H1 (cell line): ENCODE results near the gene PJVK. TPM values are rescaled to one million over a fixed set of nuclear protein-coding genes. Genes with fewer than 3 reads are reported as not detected.

Source experiments
- CTCF ChIA-PET: fragments of 300-600 bp; sonication (Branson Sonifier 250); formaldehyde crosslinking; loops from one replicate; lab custom pipeline; 2021; ENCODE audit not compliant: partially characterized antibody; lab: Charles Lee
- POLR2A ChIA-PET: fragments of 300-600 bp; sonication (Branson Sonifier 250); formaldehyde crosslinking; loops from one replicate; lab custom pipeline; 2021; ENCODE audit warnings: inconsistent platforms; ENCODE audit not compliant: partially characterized antibody; lab: Charles Lee
- DNase-seq, 2 experiments: peaks; one replicate each; pipeline versions ENCODE4 v3.0.0 to v3.0.0-alpha.2; 2010 to 2022; ENCODE audit warnings: low spot score in 2 of 2, low read depth in 1 of 2, mixed read lengths in 1 of 2
- FAIRE-seq: peaks from 2 replicates; lab custom pipeline; 2011; peaks lifted over from hg19 to GRCh38; lab: Jason Lieb, UNC
- H2AFZ ChIP-seq: 2 replicates; pipeline ENCODE4 v1.8.1; 2012; ENCODE audit warnings: low read length, inconsistent platforms
- H2AK5ac ChIP-seq: 2 replicates; pipeline ENCODE4 v1.6.1; 2013; ENCODE audit warnings: low read depth, low read length
- H2BK120ac ChIP-seq: replicated peaks from 2 replicates; pipeline ENCODE3; 2013; ENCODE audit warnings: low read depth, low read length, inconsistent platforms
- H2BK12ac ChIP-seq: 2 replicates; pipeline ENCODE4 v1.6.1; 2013; ENCODE audit warnings: low read depth, low read length
- H2BK15ac ChIP-seq: 2 replicates; pipeline ENCODE4 v1.6.1; 2013; ENCODE audit warnings: low read length
- H2BK20ac ChIP-seq: 2 replicates; pipeline ENCODE4 v1.6.1; 2013; ENCODE audit warnings: low read length
- H2BK5ac ChIP-seq: 2 replicates; pipeline ENCODE4 v1.6.1; 2013; ENCODE audit warnings: low read depth, low read length
- H3K14ac ChIP-seq: 2 replicates; pipeline ENCODE4 v1.6.1; 2013; ENCODE audit warnings: inconsistent platforms; ENCODE audit not compliant: insufficient read length
- H3K18ac ChIP-seq: 2 replicates; pipeline ENCODE4 v1.6.1; 2013; ENCODE audit warnings: low read length; ENCODE audit errors: extremely low read depth
- H3K23ac ChIP-seq: 2 replicates; pipeline ENCODE4 v1.6.1; 2013; ENCODE audit warnings: inconsistent platforms; ENCODE audit not compliant: insufficient read length
- H3K23me2 ChIP-seq: 2 replicates; pipeline ENCODE4 v1.6.1; 2013; ENCODE audit warnings: low read depth, low read length
- H3K27ac ChIP-seq: 2 replicates; pipeline ENCODE4 v1.6.1; 2011; ENCODE audit warnings: low read depth, low read length, inconsistent platforms
- H3K27me3 ChIP-seq, 4 experiments: replicated peaks in 1 of 4; 1 replicate in 1 of 4; 2 replicates in 3 of 4; pipeline versions ENCODE4 v1.6.1 to v1.8.1; 2011 to 2013; ENCODE audit warnings: low read length in 3 of 4, mild to moderate bottlenecking in 3 of 4, inconsistent platforms in 2 of 4, mixed read lengths in 2 of 4, moderate library complexity in 1 of 4; ENCODE audit not compliant: control insufficient read depth in 3 of 4, insufficient read depth in 3 of 4; ENCODE audit errors: extremely low read depth in 1 of 4
- H3K36me3 ChIP-seq, 4 experiments: 2 replicates each; pipeline versions ENCODE4 v1.6.1 to v1.8.1; 2011 to 2013; ENCODE audit warnings: mild to moderate bottlenecking in 4 of 4, low read length in 3 of 4, moderate library complexity in 2 of 4, control low read depth in 1 of 4, inconsistent platforms in 1 of 4; ENCODE audit not compliant: insufficient read depth in 4 of 4, control insufficient read depth in 2 of 4
- H3K4ac ChIP-seq: replicated peaks from 2 replicates; pipeline ENCODE3; 2013; ENCODE audit warnings: low read length, low read depth, mixed read lengths, inconsistent platforms; ENCODE audit not compliant: insufficient read length
- H3K4me1 ChIP-seq, 4 experiments: replicated peaks in 1 of 4; 1 replicate in 1 of 4; 2 replicates in 3 of 4; pipeline versions ENCODE4 v1.6.1 to v1.8.1; 2011 to 2013; ENCODE audit warnings: low read length in 3 of 4, inconsistent platforms in 2 of 4, mixed read lengths in 1 of 4; ENCODE audit not compliant: insufficient read depth in 4 of 4, control insufficient read depth in 3 of 4
- H3K4me2 ChIP-seq, 2 experiments: 2 replicates each; pipeline versions ENCODE4 v1.6.1 to v1.8.1; 2011 to 2013; ENCODE audit warnings: low read depth in 2 of 2, low read length in 2 of 2, control low read depth in 1 of 2, inconsistent platforms in 1 of 2, mild to moderate bottlenecking in 1 of 2; ENCODE audit not compliant: insufficient read depth in 1 of 2
- H3K4me3 ChIP-seq, 4 experiments: fragments of 200-600, 300-600 bp in 1 of 4; sonication (generic), shearing (Covaris generic), sonication (Bioruptor Twin) in 1 of 4; 2 replicates each; pipeline versions ENCODE4 v1.5.1 to v1.8.1; 2011 to 2016; ENCODE audit warnings: low read length in 4 of 4, low read depth in 3 of 4, control low read depth in 2 of 4, inconsistent platforms in 2 of 4, mild to moderate bottlenecking in 2 of 4, mixed read lengths in 1 of 4, moderate library complexity in 1 of 4; ENCODE audit not compliant: insufficient read depth in 2 of 4; ENCODE audit errors: extremely low read depth in 1 of 4
- H3K56ac ChIP-seq: replicated peaks from 2 replicates; pipeline ENCODE3; 2013; ENCODE audit warnings: low read depth, mild to moderate bottlenecking, mixed read lengths, low read length, inconsistent platforms; ENCODE audit not compliant: insufficient read length
- H3K79me1 ChIP-seq: 2 replicates; pipeline ENCODE4 v1.6.1; 2013; ENCODE audit warnings: low read depth, low read length, control low read depth
- H3K79me2 ChIP-seq, 2 experiments: 2 replicates each; pipeline versions ENCODE4 v1.6.1 to v1.8.1; 2012 to 2013; ENCODE audit warnings: low read length in 2 of 2, mild to moderate bottlenecking in 2 of 2, inconsistent platforms in 1 of 2; ENCODE audit not compliant: insufficient read depth in 2 of 2, control insufficient read depth in 1 of 2
- H3K9ac ChIP-seq, 4 experiments: replicated peaks in 1 of 4; 1 replicate in 1 of 4; 2 replicates in 3 of 4; pipeline versions ENCODE4 v1.6.1 to v1.8.1; 2011 to 2013; ENCODE audit warnings: low read depth in 3 of 4, low read length in 3 of 4, control low read depth in 2 of 4, mild to moderate bottlenecking in 2 of 4, moderate library complexity in 2 of 4, inconsistent platforms in 1 of 4; ENCODE audit errors: extremely low read depth in 1 of 4
- H3K9me3 ChIP-seq, 2 experiments: 2 replicates each; pipeline versions ENCODE4 v1.6.1 to v1.8.1; 2012 to 2013; ENCODE audit warnings: mild to moderate bottlenecking in 2 of 2, moderate library complexity in 2 of 2, control low read depth in 1 of 2, inconsistent platforms in 1 of 2, low read depth in 1 of 2, low read length in 1 of 2, mixed read lengths in 1 of 2; ENCODE audit not compliant: insufficient read depth in 2 of 2
- H4K20me1 ChIP-seq, 2 experiments: replicated peaks in 1 of 2; 2 replicates each; pipeline versions ENCODE3 to v1.8.1; 2011 to 2013; ENCODE audit warnings: inconsistent platforms in 2 of 2, low read length in 2 of 2, mild to moderate bottlenecking in 1 of 2; ENCODE audit not compliant: insufficient read depth in 2 of 2, control insufficient read depth in 1 of 2
- H4K5ac ChIP-seq: 2 replicates; pipeline ENCODE4 v1.6.1; 2013; ENCODE audit warnings: low read length, low read depth, mixed read lengths, inconsistent platforms; ENCODE audit not compliant: insufficient read length
- H4K8ac ChIP-seq: 2 replicates; pipeline ENCODE4 v1.8.0; 2013; ENCODE audit warnings: mild to moderate bottlenecking, moderate library complexity, low read length, inconsistent platforms; ENCODE audit not compliant: insufficient read depth; ENCODE audit errors: extremely low read depth
- H4K91ac ChIP-seq: replicated peaks from 2 replicates; pipeline ENCODE3; 2013; ENCODE audit warnings: low read length, mixed read lengths, inconsistent platforms; ENCODE audit not compliant: insufficient read length
- BRCA1 ChIP-seq: IDR thresholded peaks from 2 replicates; pipeline ENCODE4 v1.6.1; 2012; ENCODE audit warnings: low read depth, low read length, improper control_type of control experiment
- CBX5 ChIP-seq: fragments of 300-800, 300-1000 bp; sonication (generic); IDR thresholded peaks from 2 replicates; pipeline ENCODE4 v1.7.1; 2016; ENCODE audit warnings: antibody characterized with exemption, low read length, low read depth
- KDM4A ChIP-seq: IDR thresholded peaks from one replicate; pipeline ENCODE4 v1.7.1; 2012; ENCODE audit warnings: low read depth, mild to moderate bottlenecking, moderate library complexity, low read length, inconsistent platforms; ENCODE audit not compliant: severe bottlenecking
- NRF1 ChIP-seq: IDR thresholded peaks from 2 replicates; pipeline ENCODE4 v1.6.1; 2011; ENCODE audit warnings: mild to moderate bottlenecking, low read depth, low read length, improper control_type of control experiment
- PHF8 ChIP-seq: fragments of 200-600 bp; sonication (generic); conservative IDR thresholded peaks from 2 replicates; pipeline ENCODE4 v1.7.1; 2012; ENCODE audit warnings: low read depth, mild to moderate bottlenecking, inconsistent platforms, low read length, moderate library complexity
- POLR2AphosphoS5 ChIP-seq: IDR thresholded peaks from 2 replicates; pipeline ENCODE4 v1.6.1; 2011; ENCODE audit warnings: low read depth, low read length
- TAF1 ChIP-seq: IDR thresholded peaks from 2 replicates; pipeline ENCODE4 v1.6.1; 2011; ENCODE audit warnings: mild to moderate bottlenecking, low read depth, low read length
- WGBS, 2 experiments: shearing (Covaris generic) in 1 of 2; methylation state at CpG; one replicate each; pipeline versions ENCODE4 v1.1.6 to v1.1.7; 2013 to 2015; ENCODE audit warnings: low lambda C conversion rate in 2 of 2, mixed read lengths in 2 of 2, inconsistent platforms in 1 of 2, low coverage in 1 of 2, missing lambda C conversion rate in 1 of 2; ENCODE audit not compliant: insufficient replicate concordance in 2 of 2, insufficient coverage in 1 of 2, insufficient read length in 1 of 2; ENCODE audit errors: extremely low coverage in 1 of 2, missing lambda C conversion rate in 1 of 2; 5-methylcytosine and 5-hydroxymethylcytosine counted together
- long read RNA-seq, 2 experiments: library from RNA in 1 of 2; library from capped mRNA in 1 of 2; stranded (forward); transcript quantifications; one replicate each; pipeline ENCODE4 v2.0.0, GENCODE V29; 2021; ENCODE audit warnings: inconsistent platforms in 1 of 2
- polyA minus RNA-seq, 3 experiments: library from RNA; depleted of rRNA, polyadenylated mRNA; stranded (reverse); fragments of >200 nt; gene quantifications; 1 replicate in 2 of 3; 2 replicates in 1 of 3; pipeline ENCODE4 v1.2.3, GENCODE V29; 2011
- polyA plus RNA-seq, 7 experiments: library from polyadenylated mRNA; depleted of rRNA in 3 of 7; stranded (reverse) in 5 of 7; unstranded in 2 of 7; fragments of >200 nt in 5 of 7; fragments of 200-250 nt in 2 of 7; gene quantifications; 1 replicate in 5 of 7; 2 replicates in 1 of 7; 4 replicates in 1 of 7; pipeline versions ENCODE4 v1.2.1 to v1.2.3, GENCODE V29; 2011 to 2013; ENCODE audit warnings: missing spikeins in 2 of 7, mixed read lengths in 2 of 7
- total RNA-seq: library from RNA; stranded (reverse); fragmentation: NEBNext Ultra II Directional; extraction: Animal tissue kit (Norgen Biotek cat#: 25700); gene quantifications from 2 replicates; pipeline ENCODE4 v1.2.1, GENCODE V29; 2021

Gene PJVK, protein sequence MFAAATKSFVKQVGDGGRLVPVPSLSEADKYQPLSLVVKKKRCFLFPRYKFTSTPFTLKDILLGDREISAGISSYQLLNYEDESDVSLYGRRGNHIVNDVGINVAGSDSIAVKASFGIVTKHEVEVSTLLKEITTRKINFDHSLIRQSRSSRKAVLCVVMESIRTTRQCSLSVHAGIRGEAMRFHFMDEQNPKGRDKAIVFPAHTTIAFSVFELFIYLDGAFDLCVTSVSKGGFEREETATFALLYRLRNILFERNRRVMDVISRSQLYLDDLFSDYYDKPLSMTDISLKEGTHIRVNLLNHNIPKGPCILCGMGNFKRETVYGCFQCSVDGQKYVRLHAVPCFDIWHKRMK
- total RNA-seq = 2.3 and 2.4 TPM in 2 replicates
- polyA plus RNA-seq (2011; rRNA removed) = 1.8 and 2.8 TPM in 2 replicates
- polyA plus RNA-seq (2011; cell fraction: cytosol; rRNA removed) = 3.6 TPM
- polyA plus RNA-seq (2011; cell fraction: nucleus; rRNA removed) = 2.2 TPM
- 2.3 to 3.3 TPM (median 3.0 TPM) in 4 replicates for polyA plus RNA-seq (2012, experiment 1 of 2)
- 0.34 TPM for polyA plus RNA-seq (2012, experiment 2 of 2)
- 3.7 TPM for polyA plus RNA-seq (2013, experiment 1 of 2)
- polyA plus RNA-seq (2013, experiment 2 of 2) = 2.6 TPM
- 1.0 and 4.0 TPM in 2 replicates for polyA minus RNA-seq (2011; rRNA and poly(A)+ RNA removed)
- polyA minus RNA-seq (2011; cell fraction: cytosol; rRNA and poly(A)+ RNA removed) = 3.6 TPM
- polyA minus RNA-seq (2011; cell fraction: nucleus; rRNA and poly(A)+ RNA removed) = 4.8 TPM
- long read RNA-seq, experiment 1, partial matches to known transcripts = 0 of 2 reads
- long read RNA-seq, experiment 1, other reads (novel, unspliced or antisense) = 2 of 2 reads
- long read RNA-seq, experiment 2, partial matches to known transcripts = 0 of 2 reads
- long read RNA-seq, experiment 2, other reads (novel, unspliced or antisense) = 2 of 2 reads

DNA sequence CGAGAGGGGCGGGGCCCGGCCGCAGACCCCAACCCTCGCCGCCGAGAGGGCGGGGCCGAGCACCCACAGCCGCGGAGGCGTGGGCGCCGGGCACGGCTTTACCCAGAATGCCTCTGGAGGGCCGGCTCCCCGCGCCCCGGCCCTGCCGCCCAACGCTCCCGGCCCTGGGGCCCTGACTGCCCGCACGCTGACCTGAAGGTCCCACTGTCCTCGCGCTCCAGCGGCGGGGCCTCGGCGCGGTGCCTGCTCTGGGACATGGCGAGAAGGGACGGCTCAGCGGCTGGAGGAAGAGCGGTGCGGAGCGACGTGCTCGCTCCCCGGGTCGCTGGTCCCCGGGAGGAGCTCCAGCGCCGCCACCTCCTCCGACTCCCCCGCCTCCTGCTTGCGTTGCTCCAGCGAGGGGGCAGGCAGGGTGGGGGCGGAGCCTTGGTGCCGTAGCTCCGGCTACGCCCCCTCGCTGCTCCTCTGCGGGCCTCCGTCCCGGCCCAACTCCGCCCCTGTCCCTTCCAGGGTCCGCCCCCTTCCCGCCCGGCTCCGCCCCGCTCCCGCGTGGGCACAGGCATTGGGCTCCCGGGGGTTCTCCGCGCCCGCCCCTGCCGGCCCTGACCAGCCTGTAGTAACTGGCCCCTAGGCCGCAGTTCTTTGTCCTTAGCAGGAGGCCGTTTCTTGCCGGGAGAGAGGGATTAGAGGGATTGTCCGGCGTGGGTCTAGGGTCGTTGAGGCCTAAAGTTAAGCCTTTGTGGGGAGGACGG, at the start of gene PJVK, which contains the start of gene PRKRA:
Gene PJVK (plus strand): TSS at position 605 of the 752 bp plus-strand sequence. CDS start 2,032 bp downstream, outside the sequence.
Gene PRKRA (minus strand): TSS at position 402 of the 752 bp plus-strand sequence. CDS start 145 bp downstream, at position 257.
- no peak within 1 kb of the TSS; the same call in 1 of the 2 replicates for H2AK5ac ChIP-seq
- FAIRE-seq (no peak), DNase-seq (peak; percentile 93 to 98)
- H2BK5ac ChIP-seq = peak within 1 kb of the TSS; percentile 98
- POLR2A ChIA-PET = interaction anchor here (0.6 to 3.1 kb wide), 40 partner anchors 8 to 342 kb away, joined by 3 to 30 read pairs (median 4); partner anchors contain the start of genes FKBP7, OSBPL6, PLEKHA3 and RBM45
- peak within 1 kb of the TSS; percentile 67 to 96 (median 92) for H3K4me3 ChIP-seq
- H3K36me3 ChIP-seq = peaks cover 2 to 28% (median 16%) of the 10 kb centered on the region in 4 experiments
- H3K4me2 ChIP-seq = peak within 1 kb of the TSS; percentile 79 to 92
- H4K8ac ChIP-seq = peak within 1 kb of the TSS; percentile 99
- no peak within 1 kb of the TSS for H3K23ac ChIP-seq
- peak within 1 kb of the TSS; percentile 93 for H3K4ac ChIP-seq
- peak within 1 kb of the TSS; percentile 99 for H4K5ac ChIP-seq
- no peaks in the 10 kb centered on the region for H3K27me3 ChIP-seq
- peaks cover 8 to 26% of the 10 kb centered on the region in 2 experiments for H3K79me2 ChIP-seq
- no peak within 1 kb of the TSS for H2BK120ac ChIP-seq
- peak within 1 kb of the TSS; percentile 99 for H3K56ac ChIP-seq
- H3K4me1 ChIP-seq = peaks cover 0 to 2% (median 0%) of the 10 kb centered on the region in 4 experiments; a peak in 2 of 7 replicates
- H3K18ac ChIP-seq = peak within 1 kb of the TSS; percentile 100
- 3% methylated on average over 30 of the region's 76 CpGs; no CpG with 5 or more reads in 1 of the 2 experiments for WGBS, 2 experiments
- H2BK15ac ChIP-seq = peak within 1 kb of the TSS; percentile 89; the same call in 1 of the 2 replicates
- peaks cover 6% of the 10 kb centered on the region; the same call in 1 of the 2 replicates for H3K79me1 ChIP-seq
- H2BK12ac ChIP-seq = peak within 1 kb of the TSS; percentile 81; the same call in 1 of the 2 replicates
- H3K9me3 ChIP-seq = no peaks in the 10 kb centered on the region
- peak within 1 kb of the TSS; percentile 100 for H4K91ac ChIP-seq
- H2AFZ ChIP-seq = peak within 1 kb of the TSS; percentile 89
- H3K23me2 ChIP-seq = peaks cover 5% of the 10 kb centered on the region
- peaks cover 4% of the 10 kb centered on the region in 2 experiments for H4K20me1 ChIP-seq
- H3K27ac ChIP-seq = peak within 1 kb of the TSS; percentile 99
- H3K9ac ChIP-seq = peak within 1 kb of the TSS; percentile 90 to 99 (median 98)
- H2BK20ac ChIP-seq = 0 out of 2 replicates have a peak within 1 kb of the TSS, but pooled peaks have one; percentile 49
- H3K14ac ChIP-seq = no peak within 1 kb of the TSS
- CTCF ChIA-PET = interaction anchor here (0.5 to 1.0 kb wide), 6 partner anchors 10 to 145 kb away, joined by 3 to 4 read pairs (median 3); partner anchors contain the start of gene PLEKHA3
- peak; percentile 84 for TF ChIP-seq POLR2AphosphoS5
- TF ChIP-seq TAF1 = peak; percentile 72
- no peak for TF ChIP-seq BRCA1
- TF ChIP-seq KDM4A = peak; percentile 10
- peak; percentile 100 for TF ChIP-seq PHF8
- no peak for TF ChIP-seq CBX5
- no peak for TF ChIP-seq NRF1
